Prostate gland (tissue), 2 donors: ENCODE data around the gene NIM1K. TPM values are rescaled to one million over a fixed set of nuclear protein-coding genes. Genes with fewer than 3 reads are reported as not detected.

ENCODE experiments used
- DNase-seq: peaks from one replicate; pipeline ENCODE4 v3.0.0-alpha.2; 2019; ENCODE audit warnings: low spot score
- H3K27ac ChIP-seq, 2 donors: fragments of 200-600 bp; sonication (generic); 2 replicates each; pipeline ENCODE4 v1.5.1; 2017 to 2019
- H3K27me3 ChIP-seq: fragments of 200-600 bp; sonication (generic); replicated peaks from 2 replicates; pipeline ENCODE4 v1.5.1; 2019; ENCODE audit not compliant: insufficient read depth
- H3K36me3 ChIP-seq, 2 donors: fragments of 200-600 bp; sonication (generic); 1 replicate in 1 of 2; 2 replicates in 1 of 2; pipeline versions ENCODE4 v1.5.1 to v1.8.1; 2017 to 2019
- H3K4me1 ChIP-seq: fragments of 200-600 bp; sonication (generic); replicated peaks from 2 replicates; pipeline ENCODE4 v1.5.1; 2019
- H3K4me3 ChIP-seq, 2 donors: fragments of 200-600 bp; sonication (generic); 2 replicates each; pipeline ENCODE4 v1.5.1; 2017 to 2019
- H3K9me3 ChIP-seq: fragments of 200-600 bp; sonication (generic); 2 replicates; pipeline ENCODE4 v1.5.1; 2017
- CTCF ChIP-seq, 4 experiments: fragments of 200-600 bp in 2 of 4; fragments of 450-650 bp in 2 of 4; sonication (generic) in 2 of 4; IDR thresholded peaks; 1 replicate in 3 of 4; 2 replicates in 1 of 4; pipeline ENCODE4 v1.5.1; 2016 to 2019; ENCODE audit warnings: antibody characterized with exemption in 4 of 4, mild to moderate bottlenecking in 2 of 4, moderate library complexity in 2 of 4
- POLR2A ChIP-seq: fragments of 450-650 bp; IDR thresholded peaks from one replicate; pipeline ENCODE4 v1.6.1; 2016; ENCODE audit warnings: antibody characterized with exemption, mild to moderate bottlenecking
- POLR2AphosphoS5 ChIP-seq: sonication (generic); formaldehyde crosslinking; IDR thresholded peaks from one replicate; pipeline ENCODE4 v1.6.1; 2017; ENCODE audit warnings: antibody characterized with exemption
- WGBS: methylation state at CpG from one replicate; pipeline ENCODE4 v1.1.5; 2018; 5-methylcytosine and 5-hydroxymethylcytosine counted together
- intact Hi-C: fragments of 100-400 bp; cut with DNase I; formaldehyde crosslinking; loops from one replicate; pipeline ENCODE4 v1.14.2; 2022
- total RNA-seq, 2 donors: library from RNA; depleted of rRNA; stranded (reverse); fragments of >200 nt; gene quantifications; one replicate each; pipeline ENCODE4 v1.1.0, GENCODE V29; 2016

NIM1K gene
- total RNA-seq, 2 donors from 2014 or later = 0.14 TPM; not detected in 1

DNA sequence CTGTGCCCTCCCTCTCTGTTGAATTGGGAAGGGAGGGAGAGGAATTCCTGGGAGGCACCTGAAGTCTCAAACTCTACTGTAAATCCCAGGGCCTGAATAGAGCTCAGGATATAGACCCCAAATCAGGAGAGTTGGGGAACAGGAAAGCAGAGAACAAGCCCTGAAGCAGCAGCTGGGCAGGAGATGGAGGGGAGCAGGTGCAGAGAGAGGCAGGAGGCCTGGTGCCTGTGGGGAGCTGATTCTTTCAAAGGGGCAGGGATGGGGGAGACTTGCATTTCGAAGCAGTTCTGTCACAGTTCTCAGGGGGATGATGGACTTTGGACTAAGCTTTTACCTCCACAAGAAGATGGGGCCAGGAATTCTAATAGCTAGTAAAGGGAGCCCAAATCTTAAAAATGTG is 50.2 kb downstream of the NIM1K start:
- WGBS = 68% methylated on average over 1 of the region's 1 CpG

GRCh38 chr5:43243270-43243669 is 51.2 kb downstream of the NIM1K start:
- H3K4me3 ChIP-seq = no peak overlapping the region
- H3K36me3 ChIP-seq = no peaks in the 10 kb centered on the region
- H3K9me3 ChIP-seq = no peaks in the 10 kb centered on the region
- H3K27me3 ChIP-seq = no peaks in the 10 kb centered on the region
- DNase-seq = no peak
- intact Hi-C loops = no loop called here
- no peak overlapping the region for H3K27ac ChIP-seq
- no peaks in the 10 kb centered on the region for H3K4me1 ChIP-seq
- no peak for TF ChIP-seq CTCF (IDR thresholded peaks at IDR 0.05)
- no peak for TF ChIP-seq POLR2AphosphoS5

More for the DNA sequence above, 50.2 kb downstream of the NIM1K start:
- no peak overlapping the region for H3K27ac ChIP-seq
- intact Hi-C loops = no loop called here
- no peaks in the 10 kb centered on the region for H3K4me1 ChIP-seq
- TF ChIP-seq CTCF (IDR thresholded peaks at IDR 0.05) (no peak), POLR2A (no peak), POLR2AphosphoS5 (no peak)
- H3K9me3 ChIP-seq = no peaks in the 10 kb centered on the region
- H3K27me3 ChIP-seq = no peaks in the 10 kb centered on the region
- no peak for DNase-seq
- no peaks in the 10 kb centered on the region for H3K36me3 ChIP-seq
- H3K4me3 ChIP-seq = no peak overlapping the region

DNA sequence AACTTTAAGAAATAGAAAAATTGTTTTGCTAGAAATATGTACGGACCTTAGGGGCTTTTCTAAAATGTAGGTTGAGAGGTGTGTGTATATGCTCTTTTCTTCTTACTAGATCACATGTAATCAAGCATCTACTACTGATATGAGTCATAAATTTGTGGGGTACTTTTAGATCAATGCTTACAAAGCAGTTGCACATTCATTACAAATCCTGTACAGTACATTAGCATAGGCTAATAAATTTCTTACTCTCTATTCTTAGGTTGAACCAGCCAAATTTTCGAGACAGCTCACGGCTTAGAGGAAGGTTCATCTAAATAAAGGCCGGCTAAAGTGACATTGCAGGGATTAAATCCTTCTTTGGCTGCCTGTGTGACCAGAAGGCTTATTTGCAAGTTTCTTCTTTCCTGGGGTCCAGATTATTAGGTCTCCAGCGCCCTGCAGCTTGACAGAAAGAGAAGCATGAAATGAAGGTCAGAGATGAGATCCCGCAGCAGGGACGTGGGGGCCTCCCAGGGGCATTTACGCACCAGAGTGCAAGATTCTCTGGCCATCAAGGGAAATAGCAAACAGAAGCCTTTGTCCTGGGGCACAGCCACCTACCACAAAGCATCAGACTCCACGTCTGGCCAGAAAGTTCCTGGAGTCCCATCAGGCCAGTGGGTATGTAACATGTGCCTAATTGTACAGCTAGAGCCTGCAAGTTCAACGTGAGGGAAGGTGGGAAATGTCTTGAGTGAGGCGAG is 53.0 kb downstream of the NIM1K start:
- TF ChIP-seq CTCF (IDR thresholded peaks at IDR 0.05) (no peak), POLR2A (no peak), POLR2AphosphoS5 (no peak)
- H3K9me3 ChIP-seq = no peaks in the 10 kb centered on the region
- H3K27me3 ChIP-seq = no peaks in the 10 kb centered on the region
- intact Hi-C loops = no loop called here
- H3K4me3 ChIP-seq = no peak overlapping the region
- no peaks in the 10 kb centered on the region for H3K36me3 ChIP-seq
- H3K27ac ChIP-seq = no peak overlapping the region
- no peaks in the 10 kb centered on the region for H3K4me1 ChIP-seq
- 73% methylated on average over 11 of the region's 11 CpGs for WGBS
- no peak for DNase-seq

- DNase-seq = no peak
- Histone ChIP-seq H3K27ac (no peak overlapping the region), H3K4me3 (no peak overlapping the region), H3K36me3 (no peaks in the 10 kb centered on the region), H3K4me1 (no peaks in the 10 kb centered on the region), H3K9me3 (no peaks in the 10 kb centered on the region), H3K27me3 (no peaks in the 10 kb centered on the region)
- no peak for TF ChIP-seq POLR2A
- no peak for TF ChIP-seq CTCF (IDR thresholded peaks at IDR 0.05)
- TF ChIP-seq POLR2AphosphoS5 = no peak
- 94% methylated on average over 19 of the region's 19 CpGs for whole genome bisulfite sequencing
- intact Hi-C loops = no loop called here
Observed at GRCh38 chr5:43245724-43246385, 53.8 kb downstream of the NIM1K start.

DNA sequence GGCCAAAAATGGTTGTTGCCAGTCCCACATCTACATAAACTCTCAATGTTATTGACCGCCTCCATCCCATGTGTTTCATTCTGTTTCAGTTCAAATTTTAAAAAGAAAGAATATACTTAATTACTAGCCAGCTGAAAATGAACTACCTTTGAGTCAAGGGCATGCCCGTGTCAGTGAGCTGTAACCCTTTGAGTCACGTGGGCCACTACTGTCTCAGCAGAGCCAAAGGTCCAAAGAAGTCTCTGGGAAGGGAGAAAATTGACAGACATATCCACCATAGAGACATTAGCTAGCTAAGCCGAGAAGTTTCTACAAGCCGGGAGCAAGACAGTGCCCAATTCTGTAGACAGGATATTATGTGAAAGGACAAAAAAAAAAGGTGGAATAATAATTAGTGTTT is 59.7 kb downstream of the NIM1K start:
- Histone ChIP-seq H3K4me1 (no peaks in the 10 kb centered on the region), H3K27me3 (no peaks in the 10 kb centered on the region), H3K9me3 (no peaks in the 10 kb centered on the region), H3K4me3 (no peak overlapping the region), H3K36me3 (no peaks in the 10 kb centered on the region), H3K27ac (no peak overlapping the region)
- TF ChIP-seq POLR2AphosphoS5 = no peak
- TF ChIP-seq POLR2A = no peak
- TF ChIP-seq CTCF (IDR thresholded peaks at IDR 0.05) = no peak
- intact Hi-C loops = no loop called here
- DNase-seq = no peak
- 82% methylated on average over 5 of the region's 5 CpGs for WGBS
